ENCODE results near the gene RANBP1.

GRCh38 chr22:20150381-20151275 lies 34.7 kb downstream of the RANBP1 start, which contains the start of gene CCDC188:
- TF ChIP-seq POLR2AphosphoS5 (IDR thresholded peaks at IDR 0.05; ENCODE audit: insufficient read depth in 1 of 2, low read depth in 1 of 2) (no peak), CTCF (IDR thresholded peaks at IDR 0.05) (no peak)

Data from vagina (tissue), 2 donors.